NCI-H2227 treated with DMSO at 0.1 percent for 48 hours (cell line): ENCODE results near the gene SCMH1.

Experiments
- DNase-seq: peaks from one replicate; lab custom pipeline; 2025; lab: John Stamatoyannopoulos, UW

Gene SCMH1

DNA sequence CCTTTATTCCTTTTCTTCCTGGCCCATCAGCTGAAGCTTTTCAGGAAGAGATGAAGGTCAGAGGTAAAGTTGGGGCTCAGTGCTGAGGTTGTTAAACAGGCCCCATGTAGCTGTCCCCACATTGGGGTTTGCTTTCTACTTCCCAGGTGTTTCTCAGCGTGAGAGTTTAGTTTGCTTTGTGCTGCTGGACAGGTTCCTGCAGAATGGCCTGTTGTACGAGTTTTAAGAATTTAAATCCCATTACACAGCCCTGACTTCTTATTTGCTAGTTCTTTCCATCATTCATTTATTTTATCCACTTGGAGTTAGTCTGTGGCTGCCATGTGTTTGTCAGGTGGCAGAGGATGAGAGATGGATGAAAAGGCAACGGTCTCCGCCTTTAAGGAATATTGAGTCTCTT, 243.4 kb downstream of the SCMH1 start:
- DNase-seq: no peak

DNA sequence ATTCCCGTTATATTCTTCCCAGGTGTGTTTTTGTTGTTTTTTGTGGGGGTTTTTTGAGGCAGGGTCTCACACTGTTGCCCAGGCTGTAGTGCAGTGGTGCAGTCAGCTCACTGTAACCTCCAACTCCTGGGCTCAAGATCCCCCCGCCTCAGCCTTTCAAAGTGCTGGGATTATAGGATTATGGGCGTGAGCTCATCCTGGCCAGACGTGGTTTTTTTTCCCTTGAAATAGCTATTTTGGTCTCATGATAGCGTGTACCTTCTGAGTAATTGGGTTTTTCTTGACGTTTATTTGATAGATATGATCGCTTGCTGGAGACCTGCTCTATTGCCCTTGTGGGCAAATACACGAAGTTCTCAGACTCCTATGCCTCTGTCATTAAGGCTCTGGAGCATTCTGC, 245.0 kb downstream of the SCMH1 start:
- DNase-seq: no peak

DNA sequence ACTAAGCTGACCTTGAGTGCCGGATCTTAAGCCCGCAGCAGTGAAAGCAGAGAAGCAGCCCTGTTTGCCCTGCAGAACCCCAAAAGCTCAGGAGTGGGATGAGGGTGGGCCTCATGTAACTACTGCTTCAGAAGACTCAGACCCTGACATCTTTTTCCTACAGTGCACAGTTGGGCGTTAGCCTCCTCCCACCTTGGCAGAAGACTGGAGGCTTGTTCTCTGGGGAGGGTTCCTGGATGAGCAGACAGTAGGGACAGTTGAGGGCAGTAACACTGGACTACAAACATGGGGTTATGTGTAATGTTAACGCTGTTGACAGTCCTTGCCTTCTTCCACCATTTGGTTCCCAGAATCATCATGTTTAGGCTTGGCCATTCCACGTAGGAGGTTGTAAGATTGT, 253.0 kb downstream of the SCMH1 start:
- DNase-seq: no peak

DNA sequence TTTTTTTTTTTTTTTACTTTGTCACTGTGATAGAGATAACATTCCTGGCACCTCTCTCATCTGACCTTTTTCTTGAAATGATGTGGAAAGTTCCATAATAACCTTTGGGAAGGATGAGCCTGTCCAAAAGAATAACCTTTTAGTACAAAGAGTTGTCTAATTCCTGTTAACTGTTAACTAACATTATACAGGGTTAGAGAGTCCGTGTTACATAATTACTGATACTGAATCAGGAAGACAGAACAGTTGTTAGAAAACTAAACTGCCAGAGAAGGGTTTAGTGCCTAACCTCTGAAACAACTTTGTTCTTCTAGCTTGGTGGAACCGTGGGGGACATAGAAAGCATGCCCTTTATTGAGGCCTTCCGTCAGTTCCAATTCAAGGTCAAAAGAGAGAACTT, 253.8 kb downstream of the SCMH1 start:
- DNase-seq: no peak

DNA sequence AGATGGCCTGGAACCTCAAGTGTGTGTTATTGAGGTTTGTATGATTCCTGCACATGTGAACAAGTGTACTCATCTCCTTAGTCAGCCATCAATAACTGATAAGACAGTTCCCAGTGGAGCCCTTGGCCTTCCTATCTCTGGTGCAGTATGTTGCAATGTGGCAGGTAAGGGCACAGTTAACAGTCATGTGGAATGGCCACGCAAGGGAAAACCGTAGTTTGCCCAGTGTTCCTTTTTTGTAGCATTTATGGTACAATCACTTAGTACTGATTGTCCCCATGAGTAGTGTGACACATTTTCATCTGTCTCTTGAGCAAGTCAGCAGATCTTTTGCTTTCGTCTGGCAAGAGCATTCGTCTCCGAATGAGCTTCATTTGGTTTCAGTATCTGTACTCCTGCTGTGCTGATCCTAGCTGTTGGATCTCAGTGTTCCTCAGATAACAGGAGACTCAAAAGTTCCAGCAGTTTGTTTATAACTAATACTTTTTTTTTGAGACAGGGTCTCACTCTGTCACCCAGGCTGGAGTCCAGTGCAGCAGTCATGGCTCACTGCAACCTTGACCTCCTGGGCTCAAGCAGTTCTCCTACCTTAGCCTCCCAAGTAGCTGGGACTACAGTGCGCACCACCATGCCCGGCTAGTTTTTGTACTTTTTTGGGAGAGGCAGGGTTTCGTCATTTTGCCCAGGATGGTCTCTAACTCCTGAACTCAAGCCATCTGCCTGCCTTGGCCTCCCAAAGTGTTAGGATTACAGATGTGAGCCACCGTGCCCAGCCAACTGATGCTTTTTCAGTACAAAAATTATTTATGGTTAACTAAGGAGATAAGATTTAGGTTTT, 254.4 kb downstream of the SCMH1 start:
- DNase-seq: no peak

DNA sequence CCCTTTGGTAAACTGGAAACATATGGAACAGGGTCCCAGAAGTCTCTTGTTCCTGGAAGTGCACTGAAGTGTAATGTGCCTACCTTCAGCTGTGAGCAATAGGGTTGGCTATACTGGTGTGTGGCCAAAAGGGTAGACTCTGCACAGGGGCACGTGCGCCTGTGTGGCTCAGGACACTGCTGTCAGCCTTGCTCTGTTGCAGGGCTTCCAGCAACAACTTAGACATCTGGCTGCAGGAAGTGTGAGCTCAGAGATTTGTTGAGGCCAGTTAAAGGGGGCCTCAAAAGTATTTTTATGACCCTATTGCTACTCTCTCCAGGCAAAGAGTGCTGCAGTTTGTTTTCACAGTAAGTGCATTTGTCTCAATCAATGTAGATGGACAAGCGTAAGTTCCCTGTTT, 255.2 kb downstream of the SCMH1 start:
- DNase-seq: no peak

DNA sequence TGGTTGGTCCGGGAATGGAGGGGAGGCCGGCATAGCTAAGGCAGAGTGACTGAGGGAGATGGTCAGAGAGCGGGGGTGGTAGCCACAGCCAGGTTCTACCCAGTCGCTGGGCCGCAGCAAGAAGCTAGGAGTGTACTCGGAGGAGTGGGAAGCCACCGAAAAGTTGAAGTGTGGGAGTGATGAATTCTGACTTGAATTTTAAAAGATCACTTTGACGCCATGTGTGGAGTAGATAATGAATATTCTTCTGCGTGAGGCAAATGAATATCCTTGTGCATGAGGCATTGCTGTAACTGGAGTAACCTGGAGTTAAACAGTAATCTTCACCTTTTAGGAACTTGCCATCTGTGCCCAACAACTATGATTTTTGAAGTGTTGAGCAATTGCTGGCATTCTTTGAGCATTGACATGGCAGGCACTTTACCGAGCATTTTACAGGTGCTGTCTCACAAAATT, 255.8 kb downstream of the SCMH1 start:
- no peak for DNase-seq

DNA sequence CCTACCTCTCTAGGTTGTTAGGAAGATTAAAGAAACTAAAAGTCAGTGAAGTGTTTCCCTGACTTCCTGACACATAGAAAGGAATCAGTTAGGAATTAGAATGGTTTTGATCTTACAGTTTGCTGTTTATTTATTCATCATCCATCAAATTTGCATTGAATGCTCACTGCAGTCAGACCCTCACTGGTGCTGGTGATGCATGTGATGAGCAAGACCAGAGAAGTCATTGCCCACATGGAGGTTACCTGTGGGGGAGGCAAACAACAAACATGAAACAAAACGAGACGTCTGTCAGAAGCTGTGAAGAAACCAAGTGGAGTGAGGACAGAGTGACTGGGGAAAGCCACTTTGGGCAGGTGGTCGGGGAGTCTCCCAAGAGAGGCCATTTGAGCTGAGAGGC, 256.2 kb downstream of the SCMH1 start:
- DNase-seq: no peak

DNA sequence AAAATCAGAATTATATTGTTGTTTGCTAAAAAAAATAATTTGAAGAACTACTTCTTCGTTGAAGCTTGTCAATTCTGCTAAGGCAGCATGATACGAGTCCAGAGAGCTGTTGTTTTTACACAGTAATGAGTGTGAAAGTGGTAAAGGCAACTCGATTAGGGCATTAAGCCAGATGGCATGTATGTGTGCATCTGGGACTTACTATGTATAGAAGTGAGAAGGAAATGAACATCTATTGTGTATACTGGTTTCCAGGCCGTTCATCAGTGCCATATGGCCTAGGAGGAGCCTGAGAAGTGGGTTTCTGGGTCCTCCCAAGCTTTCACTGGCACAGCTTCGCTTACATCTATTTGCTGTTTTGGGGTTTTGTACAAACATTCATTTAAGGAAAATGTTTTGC, 256.9 kb downstream of the SCMH1 start:
- DNase-seq: no peak

DNA sequence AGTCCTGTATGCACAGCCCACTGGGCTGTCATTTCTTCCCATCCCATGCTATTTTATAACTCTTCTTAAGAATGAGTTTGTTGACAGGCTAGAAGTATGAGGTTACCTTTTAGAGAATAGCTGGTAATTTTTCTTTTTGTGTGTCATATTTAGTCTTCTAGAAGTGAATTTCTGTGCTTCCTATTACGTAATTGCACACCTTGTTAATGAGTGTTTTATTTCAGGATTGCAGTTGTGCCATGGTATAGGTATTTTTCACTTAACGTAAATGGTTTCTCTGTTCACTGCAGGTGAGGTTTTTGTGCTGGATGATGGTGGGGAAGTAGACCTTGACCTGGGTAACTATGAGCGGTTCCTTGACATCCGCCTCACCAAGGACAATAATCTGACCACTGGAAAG, 257.6 kb downstream of the SCMH1 start:
- DNase-seq: no peak

DNA sequence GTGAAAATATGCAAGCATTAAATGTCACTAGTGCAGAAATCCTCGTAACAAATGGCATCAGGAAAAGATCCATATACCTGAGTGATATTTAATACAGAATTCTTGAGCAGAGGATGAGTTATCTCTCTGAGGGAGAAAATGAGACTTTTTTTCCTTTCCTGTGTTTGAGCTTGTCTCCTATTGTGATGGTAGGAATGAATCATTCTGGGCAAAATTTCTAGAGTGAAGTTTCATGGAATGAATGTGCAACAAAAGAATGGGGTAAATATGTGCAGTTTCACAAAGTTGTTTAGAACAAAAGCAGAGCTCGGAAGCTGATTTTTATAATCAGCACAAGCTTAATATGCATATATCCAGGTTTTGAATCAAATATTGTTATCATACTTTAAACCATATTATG, 258.0 kb downstream of the SCMH1 start:
- DNase-seq: no peak

DNA sequence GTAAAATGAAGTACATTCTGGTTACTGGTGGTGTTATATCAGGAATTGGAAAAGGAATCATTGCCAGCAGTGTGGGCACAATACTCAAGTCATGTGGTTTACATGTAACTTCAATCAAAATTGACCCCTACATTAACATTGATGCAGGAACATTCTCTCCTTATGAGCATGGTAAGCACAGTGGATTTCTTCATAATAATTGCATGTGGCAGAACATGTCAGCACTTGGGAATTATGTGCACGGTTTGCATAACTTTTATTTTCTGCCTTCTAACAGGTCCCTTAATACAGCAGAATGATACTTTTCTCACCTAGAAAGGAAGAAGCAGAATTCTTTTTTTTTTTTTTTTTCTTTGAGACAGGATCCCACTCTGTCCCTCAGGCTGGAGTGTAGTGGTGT, 258.8 kb downstream of the SCMH1 start:
- no peak for DNase-seq

DNA sequence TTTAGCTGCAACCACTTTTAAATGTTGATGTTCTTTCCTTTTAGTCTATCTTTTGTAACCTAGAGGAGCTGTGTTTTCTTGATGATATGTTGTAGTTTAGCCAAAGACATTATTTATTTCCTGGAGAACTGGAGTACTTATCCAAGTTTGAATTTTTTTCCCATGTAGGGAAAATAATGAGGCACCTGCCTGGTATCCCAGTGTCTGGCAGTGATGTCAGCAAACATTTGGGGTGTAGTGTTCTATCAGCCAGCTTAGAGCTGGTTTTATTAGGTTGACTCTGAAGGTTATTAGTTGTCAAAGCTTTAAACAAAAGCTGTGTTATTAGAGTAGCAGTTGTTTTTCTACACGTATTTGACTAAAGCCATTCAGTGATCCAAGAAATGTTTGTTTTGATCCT, 259.4 kb downstream of the SCMH1 start:
- DNase-seq: no peak

DNA sequence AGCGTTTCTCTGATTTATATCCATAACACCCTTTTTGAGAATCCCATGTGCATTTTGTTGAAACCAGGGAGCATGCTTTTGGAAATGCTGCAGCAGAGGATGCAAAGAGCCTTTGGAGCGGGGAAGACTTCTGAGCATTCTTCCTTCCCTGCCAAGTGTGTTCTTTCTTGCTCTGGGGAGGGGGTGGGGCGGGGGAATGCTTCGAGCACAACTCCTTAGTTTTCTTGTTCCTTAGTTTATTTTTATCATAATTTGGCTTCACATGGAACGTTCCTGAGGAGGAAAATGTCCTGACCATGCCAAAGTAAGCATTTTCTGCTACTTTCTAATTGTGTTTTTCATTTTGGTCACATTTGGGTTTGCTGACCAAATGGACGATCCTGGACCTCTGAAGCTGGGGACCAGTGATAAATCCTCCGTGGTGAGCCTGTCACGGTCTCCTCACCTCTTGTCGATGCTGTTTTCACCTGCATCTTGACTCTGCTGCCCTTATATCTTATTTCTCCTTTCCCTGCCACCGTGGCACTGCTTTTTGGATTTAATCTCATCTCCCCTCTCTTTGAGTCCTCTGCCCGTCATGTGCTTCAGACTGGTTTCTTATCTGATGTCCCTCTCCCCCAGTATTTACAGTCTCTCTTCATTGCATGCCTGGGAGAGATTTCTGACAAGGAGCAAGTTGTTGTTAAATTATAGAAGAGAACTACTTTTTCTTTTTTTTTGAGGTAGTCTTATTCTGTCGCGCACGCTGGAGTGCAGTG, 260.2 kb downstream of the SCMH1 start:
- DNase-seq: no peak

DNA sequence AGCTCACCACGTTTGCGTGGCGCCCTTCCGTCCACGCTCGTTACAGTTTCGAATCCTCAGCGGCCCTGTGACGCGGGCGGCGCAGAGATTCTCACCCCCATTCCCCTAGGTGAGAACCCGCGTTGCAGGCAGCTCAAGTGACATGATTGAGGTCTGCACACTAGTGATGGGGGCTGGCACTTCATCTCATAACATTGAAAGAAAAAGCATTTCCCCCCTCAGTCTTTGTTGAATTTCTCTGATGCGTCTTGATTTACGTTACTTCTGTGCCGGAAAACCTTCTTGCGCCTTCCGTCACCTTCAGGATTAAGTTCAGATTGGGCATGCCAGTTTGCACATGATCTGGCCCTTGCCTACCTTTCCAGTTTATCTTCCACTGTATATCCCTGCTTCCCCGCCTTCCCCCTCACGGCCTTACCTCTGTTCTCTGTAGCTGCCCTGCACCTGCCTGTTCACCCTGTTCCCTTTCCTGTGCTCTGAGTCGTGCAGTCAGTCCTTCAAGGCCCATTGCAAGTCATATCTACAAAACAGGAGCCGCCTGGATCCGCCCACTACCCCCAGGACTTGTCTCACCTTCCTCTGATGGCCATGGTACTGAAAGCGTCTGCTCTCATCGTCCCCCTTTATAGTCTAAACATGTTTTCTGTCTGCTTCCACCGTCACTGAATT, 261.5 kb downstream of the SCMH1 start:
- DNase-seq: no peak

DNA sequence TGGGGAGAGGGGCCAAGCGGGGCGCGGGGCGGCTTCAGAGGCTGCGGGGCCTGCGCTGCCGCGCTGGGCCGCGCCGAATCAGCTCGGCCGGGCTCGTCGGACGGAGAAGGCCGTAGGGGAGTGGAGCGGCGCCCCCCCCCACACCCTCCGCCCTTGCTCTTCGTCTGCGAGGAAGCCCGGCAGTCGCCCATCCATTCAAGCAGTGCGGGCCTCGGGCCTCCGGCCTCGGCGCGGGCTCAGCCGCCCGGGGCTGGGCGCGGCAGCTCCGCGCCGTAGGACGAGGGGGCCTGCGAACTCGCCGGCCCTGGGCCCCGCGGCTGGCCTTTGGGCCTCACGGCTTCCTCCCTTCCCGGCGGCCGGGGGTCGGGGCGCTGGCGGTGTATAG, 262.0 kb downstream of the SCMH1 start:
- DNase-seq: no peak

DNA sequence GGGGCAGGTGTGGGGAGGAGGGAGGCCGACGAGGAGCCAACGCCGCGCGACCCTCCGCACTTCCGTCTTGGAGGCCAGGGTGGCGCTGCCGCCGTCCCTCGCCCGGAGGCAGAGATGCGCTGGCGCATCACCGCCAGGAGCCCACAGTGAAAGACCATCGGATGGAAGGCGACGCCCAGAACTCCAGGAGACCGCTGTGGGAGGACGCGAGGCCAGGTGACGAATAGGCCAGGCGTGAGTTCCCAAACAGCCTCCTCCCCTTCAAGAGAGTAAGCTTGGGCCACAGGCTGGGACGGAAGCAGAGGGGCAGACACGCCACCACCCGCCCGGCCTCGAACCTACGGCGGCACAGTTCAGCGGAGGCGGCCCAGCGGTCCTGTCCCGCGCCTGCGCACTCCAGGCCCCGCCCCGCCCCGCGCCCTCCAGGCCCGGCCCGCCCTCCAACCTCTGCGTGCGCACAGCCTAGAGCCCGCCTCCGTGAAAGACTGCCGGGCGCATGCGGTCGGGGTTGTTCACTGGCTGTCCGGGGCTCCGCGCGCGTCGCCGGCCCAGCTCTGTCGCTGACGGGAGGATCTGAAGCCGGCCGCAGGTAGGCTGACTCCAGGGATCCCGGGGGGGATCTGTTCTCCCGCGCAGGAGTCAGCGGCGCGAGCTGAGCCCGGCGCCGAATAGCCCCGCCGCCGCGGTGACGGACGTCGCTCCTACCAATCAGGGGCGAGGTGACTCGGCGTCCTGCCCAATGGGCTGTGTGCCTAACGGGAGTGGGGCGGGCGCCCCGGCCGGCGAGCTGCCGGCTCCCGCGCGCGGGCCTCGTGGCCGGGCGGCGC, 262.7 kb downstream of the SCMH1 start, which contains the start of gene CTPS1:
Gene CTPS1 (plus strand): TSS at position 456 of the 827 bp plus-strand sequence. CDS start 3,595 bp downstream, outside the sequence.
- peak; percentile 96 for DNase-seq

DNA sequence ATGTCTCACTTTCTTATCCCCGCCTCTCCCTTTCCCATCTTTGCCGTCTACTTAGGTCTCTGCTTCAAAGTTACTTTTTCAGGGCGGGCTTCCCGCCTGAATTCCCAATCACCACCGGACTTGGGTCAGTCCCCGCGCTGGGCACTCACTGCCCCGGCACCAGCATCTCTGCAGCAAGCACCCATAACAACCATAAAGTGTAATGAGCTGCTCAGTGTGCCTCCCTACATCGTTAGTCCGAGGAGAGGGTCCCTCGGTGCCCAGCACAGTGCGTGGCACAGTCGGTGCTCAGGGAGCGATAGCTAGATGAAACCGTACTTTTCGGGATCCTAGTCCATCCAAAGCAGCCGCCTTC, 263.2 kb downstream of the SCMH1 start:
- no peak for DNase-seq

DNA sequence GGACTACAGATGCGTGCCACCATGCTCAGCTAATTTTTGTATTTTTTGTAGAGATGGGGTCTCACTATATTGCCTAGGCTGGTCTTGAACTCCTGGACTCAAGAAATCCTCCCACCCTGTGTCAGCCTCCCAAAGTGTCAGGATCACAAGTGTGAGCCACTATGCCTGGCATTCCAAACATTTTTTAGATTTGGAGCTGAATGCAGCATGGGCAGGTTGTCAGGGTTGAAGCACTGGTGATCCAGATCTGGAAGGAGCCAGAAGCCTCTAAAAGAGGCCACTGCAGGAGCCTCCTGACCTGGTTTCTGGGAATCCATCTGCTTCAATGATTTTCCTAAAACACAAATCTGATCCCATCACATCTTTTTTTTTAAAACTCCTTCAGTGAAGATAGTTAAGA, 264.4 kb downstream of the SCMH1 start:
- no peak for DNase-seq
